Epithelial cell of prostate (primary cell): ENCODE measurements around the gene MOCOS.

Source experiments
- DNase-seq: peaks from one replicate; pipeline ENCODE4 v3.0.0-alpha.2; 2011; ENCODE audit warnings: low read depth, low spot score
- H3K27ac ChIP-seq: fragments of 450-650 bp; 2 replicates; pipeline ENCODE4 v1.5.1; 2017; ENCODE audit warnings: mild to moderate bottlenecking

The MOCOS gene

DNA sequence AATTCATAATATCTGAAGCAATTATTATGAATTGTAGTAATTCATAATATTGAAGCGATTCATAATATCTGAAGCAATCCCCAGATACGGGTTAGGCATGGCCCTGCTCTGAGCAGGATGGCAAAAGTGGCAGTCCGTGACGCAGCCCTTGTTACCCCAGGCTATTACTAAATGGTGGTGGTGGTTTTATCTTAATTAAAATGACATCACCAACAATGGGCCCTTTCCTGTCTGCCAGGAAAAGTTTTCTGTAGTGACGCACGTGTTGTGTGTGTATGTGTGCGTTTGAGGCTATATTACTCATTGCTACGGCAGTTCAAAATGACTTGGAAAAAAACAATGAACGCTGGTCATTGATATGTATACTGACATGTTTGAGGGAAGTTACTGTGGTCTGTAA, 10.6 kb upstream of the MOCOS start:
- H3K27ac ChIP-seq = no peak overlapping the region
- DNase-seq = no peak

DNA sequence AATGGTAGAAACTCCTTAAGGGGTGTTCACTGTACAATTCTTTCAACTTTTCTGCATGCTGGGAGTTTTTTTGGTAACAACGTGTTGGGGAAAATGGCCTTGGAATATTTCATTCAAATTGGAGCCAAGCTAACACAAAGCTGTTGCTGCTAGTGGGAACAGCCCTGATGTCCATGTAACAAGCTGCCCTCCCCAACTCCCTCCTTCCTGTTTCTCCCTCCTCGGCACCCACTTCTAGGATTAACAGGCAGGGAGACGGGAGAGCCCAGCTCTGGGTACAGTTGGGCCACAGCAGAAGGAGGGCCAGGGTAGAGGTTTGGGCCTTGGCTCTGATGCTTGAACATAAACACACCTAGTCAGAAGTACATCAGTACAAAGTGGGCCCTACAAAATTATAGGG, 9.4 kb upstream of the MOCOS start:
- no peak for DNase-seq
- H3K27ac ChIP-seq = no peak overlapping the region

DNA sequence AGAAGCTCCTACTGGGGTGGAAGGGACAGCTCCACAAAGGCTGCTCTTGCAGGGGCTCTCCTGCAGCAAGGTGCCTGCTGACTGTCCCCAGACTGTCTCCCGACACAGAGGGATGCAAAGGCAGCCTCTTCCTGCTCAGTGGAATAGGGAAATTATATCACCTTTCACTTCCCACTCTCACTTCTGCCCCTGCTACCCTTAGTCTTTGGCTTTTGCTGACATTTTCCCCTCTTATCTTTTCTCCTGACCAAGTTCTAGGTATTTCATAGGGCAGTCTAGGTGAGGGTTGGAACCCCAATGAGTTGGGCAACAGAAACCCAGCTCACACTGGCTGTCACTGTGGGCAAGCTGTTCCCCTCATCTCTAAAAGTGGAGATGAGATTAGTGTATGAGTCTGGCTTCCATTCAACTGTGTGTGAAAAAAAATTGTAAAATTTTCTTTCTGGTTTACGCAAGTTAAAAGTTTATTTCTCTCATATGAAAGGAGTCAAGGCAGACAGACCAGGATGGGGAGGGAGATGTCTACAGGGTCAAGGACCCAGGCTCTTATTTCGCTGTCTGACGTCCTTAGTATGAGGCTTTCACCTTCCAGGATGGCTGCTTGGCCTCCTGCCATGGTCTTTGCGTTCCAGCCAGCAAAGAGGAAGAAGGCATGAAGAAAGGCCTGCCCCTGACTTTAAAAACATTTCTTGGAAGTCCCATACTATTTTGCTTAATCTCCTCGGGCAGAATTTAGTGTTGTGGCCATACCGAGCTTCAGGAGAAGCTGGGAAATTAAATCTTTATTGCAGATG, 7.5 kb upstream of the MOCOS start:
- DNase-seq = no peak
- no peak overlapping the region for H3K27ac ChIP-seq

DNA sequence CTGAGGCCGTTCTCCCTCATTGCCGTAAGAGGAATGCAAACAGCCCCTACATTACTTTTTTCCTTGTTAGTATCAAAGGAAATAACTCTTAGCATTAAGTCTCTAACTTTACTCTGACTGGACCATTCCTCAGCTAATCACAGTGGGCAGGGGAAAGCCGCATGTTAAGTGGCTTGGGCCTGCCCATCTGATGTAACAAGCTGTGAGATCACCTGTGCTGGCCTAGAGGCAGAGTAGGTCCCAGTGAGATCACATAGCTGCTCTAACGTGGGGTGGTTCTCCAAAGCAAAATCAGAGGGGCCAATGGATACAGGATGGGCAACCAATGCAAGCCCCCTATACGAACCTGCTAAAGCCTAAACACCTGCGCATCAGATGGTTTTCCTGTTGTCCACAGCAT, 5.9 kb upstream of the MOCOS start:
- DNase-seq = no peak
- no peak overlapping the region for H3K27ac ChIP-seq

DNA sequence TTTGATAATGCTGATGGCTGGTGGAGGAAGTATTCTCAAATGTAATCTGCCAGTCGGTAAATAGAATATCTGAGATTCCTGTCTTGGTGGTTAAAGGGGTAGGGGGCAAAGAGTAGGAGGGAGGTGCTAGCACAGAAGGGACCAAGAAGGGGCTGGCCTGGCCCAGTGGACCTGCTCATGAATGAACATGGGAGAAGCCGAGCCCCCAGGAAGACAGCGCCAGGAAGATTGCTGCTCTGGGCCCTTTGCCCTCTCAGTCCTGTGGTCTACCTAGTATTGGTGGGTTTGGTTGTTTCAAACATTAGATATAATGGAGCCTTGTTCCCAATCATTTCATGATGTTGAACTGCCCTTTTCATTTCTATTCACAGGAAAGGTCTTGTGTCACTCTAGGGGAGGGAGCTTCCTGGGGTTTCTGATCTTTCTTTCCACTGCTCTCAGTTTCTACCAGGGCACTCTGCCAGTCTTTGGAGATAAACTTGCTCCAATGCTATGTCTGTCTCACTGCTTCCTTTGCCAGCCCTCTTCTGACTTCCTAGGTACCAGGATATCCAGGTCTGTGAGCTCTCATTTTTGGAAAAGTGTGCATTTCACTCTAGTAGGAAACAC, 5.3 kb upstream of the MOCOS start:
- DNase-seq = no peak
- no peak overlapping the region for H3K27ac ChIP-seq

DNA sequence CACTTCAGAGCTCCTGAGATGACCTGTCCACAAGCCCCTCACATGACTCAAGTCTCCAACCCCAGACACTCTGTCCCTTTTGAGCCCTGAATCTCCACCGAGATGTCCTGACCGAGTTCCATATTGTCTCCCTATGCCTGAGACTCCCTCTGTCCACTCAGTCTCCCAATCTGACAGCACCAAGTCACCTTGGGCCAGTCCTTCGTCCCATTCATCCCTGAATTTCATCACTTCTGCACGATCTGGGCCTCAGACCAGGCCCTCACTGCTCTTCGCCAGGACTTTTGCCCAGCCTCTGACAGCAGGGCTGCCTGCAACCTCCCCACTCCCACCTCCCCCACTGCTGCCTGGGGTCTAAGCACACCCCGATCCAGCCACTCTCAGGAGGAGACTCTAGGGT, 4.3 kb upstream of the MOCOS start:
- DNase-seq = no peak
- H3K27ac ChIP-seq = no peak overlapping the region

DNA sequence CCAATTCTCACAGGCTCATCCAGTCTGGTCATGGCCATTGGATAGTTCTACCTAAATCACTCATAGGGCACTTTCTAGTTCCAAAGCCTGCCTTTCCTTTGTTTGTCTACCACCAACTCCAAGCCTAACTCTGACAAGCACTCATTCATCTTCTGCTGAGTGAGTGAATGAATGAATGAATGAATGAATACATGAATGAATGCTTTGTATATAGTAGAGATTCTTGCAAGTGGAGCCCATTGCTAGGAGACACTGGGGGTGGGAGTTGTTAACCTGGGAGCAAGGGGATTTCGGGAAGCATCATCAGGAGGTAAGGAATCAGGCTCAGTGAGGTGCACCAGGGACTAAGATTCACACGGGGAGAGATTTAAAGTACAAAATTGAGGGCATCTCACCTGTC, 3.3 kb upstream of the MOCOS start:
- H3K27ac ChIP-seq = no peak overlapping the region
- no peak for DNase-seq

DNA sequence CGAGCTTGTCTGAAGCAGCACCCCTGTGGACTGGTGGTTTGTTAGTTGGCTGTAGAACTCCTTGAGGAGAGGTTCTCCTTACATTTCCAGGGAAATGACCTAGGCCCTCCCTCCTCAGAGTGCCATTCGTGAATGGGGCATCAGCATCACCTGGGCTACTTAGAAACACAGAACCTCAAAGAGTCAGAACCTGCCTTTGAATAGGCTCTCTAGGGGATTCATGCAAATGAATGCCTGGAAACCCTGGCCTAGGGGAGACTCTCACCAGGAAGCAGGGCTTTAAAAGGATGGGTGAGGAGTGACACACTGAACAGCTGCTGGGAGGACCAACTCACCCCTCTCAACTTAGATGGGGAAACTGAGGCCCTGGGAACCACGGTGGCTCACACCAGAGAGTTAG, 2.1 kb upstream of the MOCOS start:
- H3K27ac ChIP-seq = no peak overlapping the region
- DNase-seq = no peak

DNA sequence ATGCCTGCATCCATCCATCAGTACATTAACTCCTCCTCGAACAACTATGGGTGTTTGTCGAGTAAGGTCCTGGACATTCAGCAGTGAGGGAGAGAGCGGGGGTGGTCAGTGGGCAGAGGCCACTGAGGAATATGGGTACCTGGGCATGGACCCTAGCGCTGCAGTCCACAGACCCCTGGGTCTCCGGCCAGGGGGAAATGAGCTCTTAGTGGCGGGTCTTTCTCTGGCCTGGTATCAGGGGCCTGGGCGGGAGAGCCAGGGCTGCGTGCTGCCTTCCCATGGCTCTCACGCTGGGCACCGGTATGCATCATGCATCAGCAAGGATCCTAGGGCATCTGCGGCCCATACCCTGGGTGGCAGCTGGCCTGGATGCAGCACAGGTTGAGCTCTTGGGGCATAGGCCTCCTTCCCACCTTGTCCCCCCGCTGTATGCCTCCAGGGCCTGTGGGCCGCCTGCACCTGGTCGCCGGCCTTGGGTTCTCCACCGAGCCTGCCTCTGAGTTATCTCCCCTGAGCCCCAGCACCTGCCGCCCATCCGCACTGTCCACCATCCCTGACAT, 1.3 kb upstream of the MOCOS start:
- no peak for DNase-seq
- H3K27ac ChIP-seq = no peak overlapping the region

DNA sequence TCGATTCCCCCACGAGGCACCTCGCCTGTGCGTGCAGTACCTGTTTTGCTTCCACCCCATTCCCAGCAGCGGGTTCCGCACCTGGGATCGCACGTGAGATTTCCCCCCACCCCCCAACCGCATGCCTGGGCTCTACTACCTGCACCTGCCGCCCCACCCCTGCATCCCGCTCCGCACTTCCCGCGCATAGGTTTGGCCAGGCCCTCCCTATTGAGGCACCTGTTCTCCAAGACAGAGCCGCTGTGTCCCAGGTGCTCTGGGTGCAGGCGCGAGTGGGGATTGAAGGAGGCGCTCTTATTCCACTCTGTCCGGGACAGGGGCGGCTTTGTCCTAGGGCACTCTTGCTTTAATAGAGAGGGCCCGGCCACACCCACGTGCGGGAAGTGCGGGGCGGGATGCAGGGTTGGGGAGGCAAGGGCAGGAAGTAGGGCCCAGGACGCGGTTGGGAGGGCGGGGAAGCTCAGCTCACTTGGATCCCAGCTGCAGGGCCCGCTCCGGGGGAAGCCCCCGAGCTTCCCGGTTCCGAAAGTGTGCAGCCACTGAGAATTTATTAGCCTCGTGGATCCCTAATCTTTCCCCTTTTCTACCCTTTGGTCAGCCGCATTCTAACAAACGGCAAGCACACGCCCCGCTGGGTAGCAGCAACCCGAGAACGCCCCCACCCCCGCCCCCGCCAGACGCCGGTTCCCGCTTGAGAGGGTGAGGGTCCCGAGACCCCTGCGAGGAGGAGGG, 670 bp upstream of the MOCOS start:
- no peak for DNase-seq
- no peak overlapping the region for H3K27ac ChIP-seq

DNA sequence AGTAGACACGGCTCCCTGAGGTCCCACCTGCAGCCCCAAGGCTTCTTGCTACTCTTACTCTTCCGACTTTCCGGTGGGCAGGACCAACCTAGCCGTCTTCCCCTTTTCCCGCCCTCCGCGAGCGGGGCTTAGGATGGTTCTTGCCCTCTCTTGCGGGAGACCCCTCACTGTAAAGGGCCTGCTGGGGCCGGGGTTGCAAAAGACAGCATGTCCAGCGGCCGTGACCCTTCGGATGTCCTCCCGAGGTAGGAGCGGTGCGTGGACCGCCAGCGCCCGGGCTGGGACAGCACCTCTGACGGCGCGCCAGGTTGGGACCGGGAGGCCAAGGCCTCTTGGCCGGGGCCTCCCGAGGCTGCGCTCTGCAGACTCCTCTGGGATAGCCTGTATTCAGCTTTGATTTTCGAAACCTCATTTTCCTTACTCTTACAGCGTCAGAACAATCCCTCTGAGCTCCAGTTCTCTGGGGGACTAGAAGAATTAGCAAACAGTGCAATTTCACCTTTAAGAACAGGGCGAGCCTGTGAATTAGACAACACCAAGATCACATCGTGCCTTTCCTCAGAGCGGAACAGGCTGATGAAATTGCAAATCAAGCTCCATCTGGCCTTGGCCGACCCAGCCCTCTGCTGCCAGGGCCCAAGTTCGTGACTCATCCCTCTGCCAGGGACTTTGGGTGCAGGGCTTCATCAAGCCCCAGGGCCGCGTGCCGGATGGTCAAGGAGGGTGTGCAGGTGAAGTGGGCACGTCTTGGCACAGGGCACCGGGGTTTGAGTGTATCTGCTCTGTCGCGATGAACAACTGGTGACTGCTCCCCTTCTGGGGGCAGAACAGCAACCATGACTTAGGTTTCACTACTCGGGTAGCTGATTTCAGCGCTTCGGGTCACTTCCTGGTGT, 777 bp downstream of the MOCOS start:
- H3K27ac ChIP-seq = peak overlapping the region; percentile 18
- DNase-seq = no peak

DNA sequence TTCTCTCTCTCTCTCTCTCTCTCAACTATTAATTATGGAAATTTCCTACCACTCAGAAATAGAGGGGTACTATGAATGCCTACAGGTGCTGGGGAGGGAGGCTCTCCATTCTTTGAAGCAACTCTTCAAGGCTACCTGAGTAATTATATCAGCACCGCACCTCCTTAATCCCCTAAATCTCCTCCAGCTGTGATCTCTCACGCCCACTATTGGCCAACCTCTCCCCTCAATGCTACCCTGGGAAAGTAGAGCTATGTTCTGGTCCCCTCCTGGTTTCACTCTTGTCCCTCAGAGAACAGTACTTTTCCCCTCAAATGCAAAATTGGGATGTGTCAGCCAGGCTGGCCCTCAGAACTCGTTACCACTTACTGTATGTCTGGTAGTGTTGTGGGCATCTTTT, 1.6 kb downstream of the MOCOS start:
- no peak for DNase-seq
- no peak overlapping the region for H3K27ac ChIP-seq

DNA sequence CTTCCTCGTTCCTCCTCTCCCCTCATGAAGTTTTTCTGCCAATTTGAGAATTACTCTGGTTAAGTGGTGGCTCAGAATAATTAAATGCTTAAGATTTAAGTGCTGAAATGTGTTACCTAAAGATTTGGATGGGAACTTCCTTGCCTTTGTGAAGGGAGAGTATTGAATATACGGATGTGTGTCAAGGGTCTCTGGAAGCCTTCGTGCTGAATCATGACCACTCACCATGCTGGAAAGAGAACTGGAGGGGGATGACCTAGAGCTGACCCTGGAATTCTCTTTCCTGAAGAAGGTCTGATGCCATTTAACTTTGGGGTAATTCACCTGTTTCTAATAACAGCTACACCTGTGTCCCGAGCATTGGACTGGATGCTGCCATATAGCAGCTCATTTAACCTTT, 2.2 kb downstream of the MOCOS start:
- no peak for DNase-seq

DNA sequence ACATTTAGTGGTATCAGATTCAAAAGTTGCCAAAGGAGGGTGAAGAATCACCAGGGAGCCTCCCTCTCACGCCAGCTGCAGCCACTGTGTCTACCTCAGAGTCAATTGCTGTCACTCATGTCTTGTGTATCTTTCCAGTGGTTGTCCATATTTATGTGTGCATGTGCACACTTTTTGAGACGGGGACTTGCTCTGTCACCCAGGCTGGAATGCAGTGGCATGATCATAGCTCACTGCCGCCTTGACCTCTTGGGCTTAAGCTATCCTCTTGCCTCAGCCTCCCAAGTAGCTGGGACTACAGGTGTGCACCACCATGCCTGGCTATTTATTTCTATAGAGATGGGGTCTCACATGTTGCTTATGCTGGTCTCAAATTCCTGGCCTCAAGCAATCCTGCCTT, 4.0 kb downstream of the MOCOS start:
- H3K27ac ChIP-seq = no peak overlapping the region
- DNase-seq = no peak

More for the DNA sequence above, 2.2 kb downstream of the MOCOS start:
- H3K27ac ChIP-seq = no peak overlapping the region

DNA sequence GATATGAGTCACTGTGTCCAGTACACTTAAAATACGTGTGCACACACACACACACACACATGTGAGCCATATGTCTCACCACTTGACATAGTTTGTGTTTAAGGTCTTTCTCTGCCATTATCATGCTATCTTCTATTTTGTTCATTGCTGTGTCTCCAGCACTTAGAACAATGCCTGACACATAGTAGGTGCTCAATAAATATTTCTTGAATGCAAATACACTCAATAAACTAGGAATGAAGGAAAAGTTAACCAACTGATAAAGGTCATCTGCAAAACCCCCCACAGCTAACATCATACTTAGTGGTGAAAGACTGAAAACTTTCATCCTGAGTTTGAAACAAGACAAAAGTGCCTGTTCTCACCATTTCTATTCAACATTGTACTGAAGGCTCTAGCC, 4.4 kb downstream of the MOCOS start:
- no peak overlapping the region for H3K27ac ChIP-seq
- no peak for DNase-seq

DNA sequence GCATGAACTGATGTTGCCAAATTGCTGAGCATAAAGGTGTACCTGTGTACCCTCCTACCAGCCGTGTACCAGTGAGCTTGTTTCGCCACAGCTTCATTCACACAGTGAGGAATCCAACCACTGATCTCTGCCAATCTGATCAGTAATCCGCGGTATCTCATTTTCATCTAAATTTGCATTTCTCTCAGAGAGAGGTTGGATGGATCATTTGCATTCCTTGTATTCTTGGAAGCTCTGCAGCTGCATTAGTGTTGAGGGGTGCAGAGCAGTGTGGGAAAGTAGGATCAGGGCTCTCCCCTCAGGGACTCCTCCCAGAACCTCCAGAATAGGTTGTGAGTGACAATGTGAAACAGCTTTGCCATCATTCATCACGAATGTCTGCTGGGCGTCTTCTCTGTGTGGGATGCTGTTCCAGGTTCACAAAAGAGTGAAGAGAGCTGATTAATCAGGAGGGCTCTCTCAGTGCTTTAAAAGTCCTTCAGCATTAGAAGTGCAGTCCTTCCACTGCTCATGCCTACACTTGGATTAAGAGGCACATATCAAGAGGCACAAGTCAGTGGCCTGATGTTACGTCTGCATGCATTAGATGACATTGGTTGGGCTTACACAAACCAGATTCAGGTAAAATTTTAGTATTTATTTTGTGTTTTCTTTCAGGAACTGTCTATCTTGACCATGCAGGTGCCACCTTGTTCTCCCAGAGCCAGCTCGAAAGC, 7.5 kb downstream of the MOCOS start:
- DNase-seq = no peak
- H3K27ac ChIP-seq = no peak overlapping the region

DNA sequence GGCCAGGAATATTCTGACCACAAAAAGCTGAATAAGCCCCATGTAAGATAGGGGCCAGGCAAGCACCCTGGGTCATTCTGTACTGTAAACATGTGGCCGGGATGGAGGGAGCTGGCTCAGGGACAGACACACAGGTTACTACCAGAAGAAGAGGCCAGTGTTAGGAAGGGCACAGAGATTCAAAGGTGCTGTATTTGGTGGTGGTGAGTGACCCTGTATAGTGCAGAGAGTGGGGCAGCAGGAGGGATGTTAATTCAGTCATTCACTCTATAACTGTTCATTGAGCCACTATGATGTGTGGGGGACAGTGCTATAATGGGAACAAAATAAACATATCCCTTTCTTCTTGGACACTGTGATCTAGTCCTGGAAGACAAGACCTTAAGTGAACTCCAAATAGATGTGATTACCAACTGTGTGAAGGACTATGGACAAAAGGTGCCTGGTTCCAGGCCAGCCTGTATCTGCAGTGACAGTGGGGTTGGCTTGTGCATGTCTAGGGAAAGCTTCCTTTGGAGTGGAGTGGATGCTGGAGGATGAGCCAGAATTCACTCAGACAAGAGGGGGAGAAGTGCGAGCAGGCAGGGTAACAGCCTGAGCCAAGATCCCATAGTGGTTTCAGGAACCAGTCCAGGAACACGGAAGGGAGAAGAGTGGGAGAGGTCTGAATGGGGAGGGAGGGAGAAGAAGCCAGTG, 8.3 kb downstream of the MOCOS start:
- H3K27ac ChIP-seq = no peak overlapping the region

DNA sequence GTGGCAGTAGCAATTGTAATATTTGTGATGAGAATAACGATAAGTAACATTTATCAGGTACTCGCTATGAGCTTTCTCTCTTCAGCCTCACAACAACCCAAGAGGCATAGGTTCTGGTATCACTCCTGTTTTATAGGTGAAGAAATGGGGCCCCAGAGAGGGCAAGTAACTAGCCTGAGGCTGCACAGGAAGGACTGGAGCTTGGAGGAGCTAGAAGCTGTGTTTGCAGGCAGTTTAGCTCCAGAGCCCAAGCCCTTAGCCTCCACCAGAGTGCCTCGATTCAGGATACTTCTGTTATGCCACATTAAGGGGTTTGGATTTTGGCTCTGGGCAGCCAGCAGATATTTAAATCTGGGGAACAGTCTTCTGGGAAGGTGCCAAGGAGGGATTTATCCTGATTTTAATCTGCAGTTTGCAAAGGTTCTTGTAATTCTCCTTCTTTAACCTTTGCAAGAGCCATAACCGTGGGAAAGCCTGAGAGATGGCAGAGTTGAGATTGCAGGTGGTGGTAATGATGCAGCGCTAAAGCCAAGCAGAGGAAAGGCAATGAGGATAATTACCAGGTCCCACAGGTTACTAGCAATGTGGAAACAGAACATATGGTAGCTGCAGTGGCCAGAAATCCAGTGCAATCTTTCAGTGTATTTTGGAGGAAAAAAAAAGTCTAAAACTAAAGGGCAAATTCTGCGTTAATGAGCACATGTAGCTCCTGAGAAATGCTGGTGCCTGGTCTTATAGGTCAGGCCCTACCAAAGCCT, 9.1 kb downstream of the MOCOS start:
- H3K27ac ChIP-seq = no peak overlapping the region
- DNase-seq = no peak

More for the DNA sequence above, 8.3 kb downstream of the MOCOS start:
- DNase-seq = no peak
